SK-N-SH (cell line): ENCODE measurements around the gene RMDN3. TPM values are rescaled to one million over a fixed set of nuclear protein-coding genes. Genes with fewer than 3 reads are reported as not detected.

Experiments used
- CTCF ChIA-PET: fragments of 300-600, 350-600 bp; formaldehyde crosslinking; extraction: SDS; loops from one replicate; lab custom pipeline; 2021; lab: Yijun Ruan, JAX
- POLR2A ChIA-PET: fragments of 350-600 bp; sonication (Branson Sonifier 250); formaldehyde crosslinking; extraction: SDS; loops from one replicate; lab custom pipeline; 2020; ENCODE audit warnings: antibody characterized with exemption, inconsistent platforms; lab: Yijun Ruan, JAX
- DNase-seq: peaks from one replicate; pipeline ENCODE4 v3.0.0; 2012
- H2AFZ ChIP-seq: fragments of 200-600 bp; sonication (generic); 2 replicates; pipeline ENCODE4 v1.8.1; 2016; ENCODE audit warnings: antibody characterized with exemption, mild to moderate bottlenecking, low read depth
- H3F3A ChIP-seq: fragments of 200-600 bp; sonication (generic); replicated peaks from 2 replicates; pipeline ENCODE3; 2016; ENCODE audit warnings: antibody characterized with exemption, mild to moderate bottlenecking; ENCODE audit not compliant: insufficient read depth
- H3K27ac ChIP-seq, 2 experiments: fragments of 200-500 bp in 1 of 2; fragments of 200-600 bp in 1 of 2; sonication (Bioruptor generic) in 1 of 2; sonication (generic), shearing (Covaris generic) in 1 of 2; 2 replicates each; pipeline versions ENCODE4 v1.5.1 to v1.6.1; 2014 to 2016; ENCODE audit warnings: low read depth in 2 of 2, inconsistent platforms in 1 of 2, low read length in 1 of 2, mild to moderate bottlenecking in 1 of 2, mixed read lengths in 1 of 2
- H3K27me3 ChIP-seq: fragments of 200-600 bp; sonication (generic), shearing (Covaris generic); 2 replicates; pipeline ENCODE4 v1.6.1; 2016; ENCODE audit warnings: mixed run types; ENCODE audit not compliant: insufficient read depth
- H3K36me3 ChIP-seq, 2 experiments: fragments of 200-500 bp in 1 of 2; fragments of 200-600 bp in 1 of 2; sonication (Bioruptor generic) in 1 of 2; sonication (generic) in 1 of 2; replicated peaks in 1 of 2; 2 replicates each; pipeline versions ENCODE3 to v1.5.1; 2014 to 2016; ENCODE audit warnings: low read length in 1 of 2, mild to moderate bottlenecking in 1 of 2; ENCODE audit not compliant: insufficient read depth in 2 of 2, control insufficient read depth in 1 of 2
- H3K4me1 ChIP-seq, 2 experiments: fragments of 200-500 bp in 1 of 2; fragments of 200-600 bp in 1 of 2; sonication (Bioruptor generic) in 1 of 2; sonication (generic), shearing (Covaris generic) in 1 of 2; 2 replicates each; pipeline versions ENCODE4 v1.5.1 to v1.6.1; 2014 to 2016; ENCODE audit warnings: low read depth in 1 of 2, low read length in 1 of 2, mixed run types in 1 of 2; ENCODE audit not compliant: insufficient read depth in 2 of 2, control insufficient read depth in 1 of 2
- H3K4me2 ChIP-seq: fragments of 200-600 bp; sonication (generic), shearing (Covaris generic); 2 replicates; pipeline ENCODE4 v1.6.1; 2017; ENCODE audit warnings: mixed run types
- H3K4me3 ChIP-seq, 2 experiments: fragments of 200-500 bp in 1 of 2; fragments of 200-600 bp in 1 of 2; sonication (Bioruptor generic) in 1 of 2; sonication (generic), shearing (Covaris generic) in 1 of 2; 2 replicates each; pipeline versions ENCODE4 v1.5.1 to v1.8.1; 2014 to 2016; ENCODE audit warnings: low read depth in 2 of 2, inconsistent platforms in 1 of 2, low read length in 1 of 2, mild to moderate bottlenecking in 1 of 2, mixed read lengths in 1 of 2, moderate library complexity in 1 of 2
- H3K79me2 ChIP-seq: fragments of 200-600 bp; sonication (generic); 2 replicates; pipeline ENCODE4 v1.8.1; 2017; ENCODE audit warnings: mild to moderate bottlenecking; ENCODE audit not compliant: insufficient read depth
- H3K9ac ChIP-seq: fragments of 200-600 bp; sonication (generic); 2 replicates; pipeline ENCODE4 v1.6.1; 2017; ENCODE audit warnings: mixed run types
- H3K9me2 ChIP-seq: fragments of 200-600 bp; sonication (generic); 2 replicates; pipeline ENCODE4 v1.6.1; 2017; ENCODE audit warnings: mixed run types
- H3K9me3 ChIP-seq: fragments of 200-600 bp; sonication (generic); 2 replicates; pipeline ENCODE4 v1.6.1; 2017; ENCODE audit warnings: mixed run types, mild to moderate bottlenecking, moderate library complexity
- H4K20me1 ChIP-seq: fragments of 200-600 bp; sonication (generic); 2 replicates; pipeline ENCODE4 v1.6.1; 2017; ENCODE audit warnings: mild to moderate bottlenecking, mixed run types; ENCODE audit not compliant: insufficient read depth
- ELF1 ChIP-seq: IDR thresholded peaks from 2 replicates; pipeline ENCODE4 v1.4.0; 2012
- EP300 ChIP-seq, 2 experiments: IDR thresholded peaks; 2 replicates each; pipeline versions ENCODE4 v1.4.0 to v1.6.1; 2012; ENCODE audit warnings: borderline replicate concordance in 1 of 2, low read depth in 1 of 2, low read length in 1 of 2
- EZH2phosphoT487 ChIP-seq: fragments of 200-600 bp; sonication (generic); IDR thresholded peaks from 2 replicates; pipeline ENCODE4 v1.6.1; 2017; ENCODE audit warnings: low read depth, mixed run types, mild to moderate bottlenecking, antibody characterized with exemption, moderate library complexity, borderline replicate concordance
- GABPA ChIP-seq: IDR thresholded peaks from 2 replicates; pipeline ENCODE4 v1.4.0; 2012; ENCODE audit warnings: low read depth, mild to moderate bottlenecking
- GATA2 ChIP-seq: sonication (generic); formaldehyde crosslinking; IDR thresholded peaks from 2 replicates; pipeline ENCODE4 v1.5.0; 2020; ENCODE audit warnings: mild to moderate bottlenecking, missing genetic modification reagents
- IRF3 ChIP-seq: fragments of 150-350 bp; IDR thresholded peaks from 2 replicates; pipeline ENCODE4 v1.6.1; 2016; ENCODE audit warnings: mild to moderate bottlenecking, low read depth, low read length
- RFX5 ChIP-seq: IDR thresholded peaks from 2 replicates; pipeline ENCODE4 v1.6.1; 2012; ENCODE audit warnings: mild to moderate bottlenecking, improper control_type of control experiment, low read length
- RXRA ChIP-seq: IDR thresholded peaks from 2 replicates; pipeline ENCODE4 v1.4.0; 2012; ENCODE audit warnings: low read depth, mild to moderate bottlenecking, borderline replicate concordance
- SMC3 ChIP-seq: IDR thresholded peaks from 2 replicates; pipeline ENCODE4 v1.6.1; 2012; ENCODE audit warnings: low read depth, low read length, improper control_type of control experiment
- TCF12 ChIP-seq: IDR thresholded peaks from 2 replicates; pipeline ENCODE4 v1.4.0; 2012
- WGBS: methylation state at CpG from one replicate; pipeline ENCODE4 v1.1.6; 2017; ENCODE audit warnings: low lambda C conversion rate; 5-methylcytosine and 5-hydroxymethylcytosine counted together
- polyA plus RNA-seq, 3 experiments: library from polyadenylated mRNA; depleted of rRNA; stranded (reverse); fragments of >200 nt; gene quantifications; 2 replicates each; pipeline ENCODE4 v1.2.3, GENCODE V29; 2012
- TF ChIP-seq, protein P1 (sequence below): IDR thresholded peaks from 2 replicates; pipeline ENCODE4 v1.6.1; 2012; ENCODE audit warnings: mild to moderate bottlenecking, low read depth, low read length, moderate library complexity

Gene RMDN3
- polyA plus RNA-seq, 1 of the 3 experiments (the other 2 are of a cell fraction) = 33.0 TPM

DNA sequence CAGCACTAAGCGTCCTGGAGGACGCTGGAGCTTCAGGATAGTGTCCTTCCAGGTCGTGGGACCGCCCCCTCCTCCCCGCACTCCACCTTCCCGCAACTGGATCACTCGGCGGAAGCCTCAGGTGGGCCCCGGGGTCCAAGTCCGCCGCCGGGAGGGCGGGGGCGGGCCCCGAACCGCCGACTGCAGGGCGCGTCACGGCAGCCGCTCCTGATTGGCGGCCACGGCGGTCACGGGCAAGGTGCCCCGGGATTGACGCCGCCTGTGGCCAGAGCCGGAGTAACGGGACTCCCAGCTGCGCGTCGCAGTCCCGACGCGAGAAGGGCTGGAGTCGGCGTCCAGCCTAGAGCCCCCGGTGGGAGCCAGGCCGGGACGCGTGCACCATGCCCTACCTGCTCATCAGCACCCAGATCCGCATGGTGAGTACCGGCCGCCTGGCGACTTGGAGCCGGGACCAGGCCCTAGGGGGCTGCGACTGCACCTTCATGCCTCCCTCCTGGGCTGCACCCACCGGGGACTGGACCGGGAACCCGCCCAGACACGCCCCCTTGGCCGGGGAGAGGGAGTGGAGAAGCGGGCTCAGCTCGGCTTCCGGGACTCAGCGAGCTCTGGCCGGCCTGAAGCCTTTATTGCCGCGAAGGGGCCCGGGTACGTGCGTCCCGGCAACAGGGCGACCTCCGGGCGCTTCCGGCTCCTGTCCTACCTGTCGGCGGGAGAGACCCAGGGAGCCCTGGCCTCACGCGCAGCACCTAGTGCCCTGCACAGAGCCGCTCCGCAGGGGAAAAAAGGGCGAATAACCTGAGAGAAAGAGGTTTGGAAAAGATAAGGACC lies 9.0 kb upstream of the RMDN3 start, which contains the start of gene GCHFR:
Gene GCHFR (plus strand): TSS at position 268 of the 828 bp plus-strand sequence. CDS start 113 bp downstream, at position 381.
- Histone ChIP-seq H3K9ac (no peak within 1 kb of the TSS), H3F3A (peaks cover 12% of the 10 kb centered on the region)
- POLR2A ChIA-PET = no interaction called here
- TF ChIP-seq, protein P1, sequence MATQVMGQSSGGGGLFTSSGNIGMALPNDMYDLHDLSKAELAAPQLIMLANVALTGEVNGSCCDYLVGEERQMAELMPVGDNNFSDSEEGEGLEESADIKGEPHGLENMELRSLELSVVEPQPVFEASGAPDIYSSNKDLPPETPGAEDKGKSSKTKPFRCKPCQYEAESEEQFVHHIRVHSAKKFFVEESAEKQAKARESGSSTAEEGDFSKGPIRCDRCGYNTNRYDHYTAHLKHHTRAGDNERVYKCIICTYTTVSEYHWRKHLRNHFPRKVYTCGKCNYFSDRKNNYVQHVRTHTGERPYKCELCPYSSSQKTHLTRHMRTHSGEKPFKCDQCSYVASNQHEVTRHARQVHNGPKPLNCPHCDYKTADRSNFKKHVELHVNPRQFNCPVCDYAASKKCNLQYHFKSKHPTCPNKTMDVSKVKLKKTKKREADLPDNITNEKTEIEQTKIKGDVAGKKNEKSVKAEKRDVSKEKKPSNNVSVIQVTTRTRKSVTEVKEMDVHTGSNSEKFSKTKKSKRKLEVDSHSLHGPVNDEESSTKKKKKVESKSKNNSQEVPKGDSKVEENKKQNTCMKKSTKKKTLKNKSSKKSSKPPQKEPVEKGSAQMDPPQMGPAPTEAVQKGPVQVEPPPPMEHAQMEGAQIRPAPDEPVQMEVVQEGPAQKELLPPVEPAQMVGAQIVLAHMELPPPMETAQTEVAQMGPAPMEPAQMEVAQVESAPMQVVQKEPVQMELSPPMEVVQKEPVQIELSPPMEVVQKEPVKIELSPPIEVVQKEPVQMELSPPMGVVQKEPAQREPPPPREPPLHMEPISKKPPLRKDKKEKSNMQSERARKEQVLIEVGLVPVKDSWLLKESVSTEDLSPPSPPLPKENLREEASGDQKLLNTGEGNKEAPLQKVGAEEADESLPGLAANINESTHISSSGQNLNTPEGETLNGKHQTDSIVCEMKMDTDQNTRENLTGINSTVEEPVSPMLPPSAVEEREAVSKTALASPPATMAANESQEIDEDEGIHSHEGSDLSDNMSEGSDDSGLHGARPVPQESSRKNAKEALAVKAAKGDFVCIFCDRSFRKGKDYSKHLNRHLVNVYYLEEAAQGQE = no peak
- TF ChIP-seq SMC3 (no peak), EP300 (IDR thresholded peaks at IDR 0.05; ENCODE audit: borderline replicate concordance in 1 of 2, low read depth in 1 of 2, low read length in 1 of 2) (no peak), RFX5 (no peak), RXRA (no peak), TCF12 (no peak), IRF3 (no peak), GABPA (no peak), ELF1 (no peak), GATA2 (CRISPR knock-in tag) (no peak), EZH2phosphoT487 (no peak)
- TF ChIP-seq, all 33 proteins: peak for 0
- 59% methylated on average over 27 of the region's 75 CpGs for WGBS
- Histone ChIP-seq H2AFZ (no peak within 1 kb of the TSS; the same call in 1 of the 2 replicates), H3K27ac (peak within 1 kb of the TSS in 1 of 2 experiments; percentile 34; a peak in 1 of 4 replicates), H3K79me2 (no peaks in the 10 kb centered on the region), H3K4me3 (no peak within 1 kb of the TSS; a peak in 1 of 4 replicates), H3K27me3 (no peaks in the 10 kb centered on the region), H3K9me3 (no peaks in the 10 kb centered on the region), H3K9me2 (no peaks in the 10 kb centered on the region), H3K4me2 (peak within 1 kb of the TSS; percentile 37; the same call in 1 of the 2 replicates), H3K4me1 (peaks cover 32 to 53% of the 10 kb centered on the region in 2 experiments; a peak in 3 of 4 replicates), H4K20me1 (no peaks in the 10 kb centered on the region), H3K36me3 (peaks cover 0 to 4% of the 10 kb centered on the region in 2 experiments)
- peak; percentile 67 for DNase-seq
- CTCF ChIA-PET = interaction anchor here (0.9 to 31.8 kb wide), 4 partner anchors 19 to 110 kb away, joined by 3 to 555 read pairs (median 62); partner anchors contain the start of genes RHOV and RMDN3
